Activated T-cell treated with anti-CD3 and anti-CD28 coated beads, Interleukin-2, amount 50 U/mL, for 4 hours (primary cell): ENCODE results near the gene SMYD5. TPM values are rescaled to one million over a fixed set of nuclear protein-coding genes. Genes with fewer than 3 reads are reported as not detected.
"Not testable (repeated sequence)": the region's sequence is repeated elsewhere in the genome, so short reads cannot be mapped to it uniquely, and the experiment has no call there.

ENCODE experiments used
- ATAC-seq, 2 donors: fragments of 200-7000 bp; cut with Tn5 transposase; one replicate each; pipeline ENCODE4 v1.10.0; 2021
- DNase-seq: peaks from one replicate; pipeline ENCODE4 v3.0.0-alpha.2; 2020
- H3K27me3 Mint-ChIP-seq: one replicate; pipeline ENCODE4 v1.8.0; 2021; ENCODE audit warnings: low read depth, mixed read lengths
- H3K36me3 Mint-ChIP-seq: one replicate; pipeline ENCODE4 v1.8.0; 2022; ENCODE audit warnings: mixed read lengths; ENCODE audit not compliant: insufficient read depth
- H3K4me1 Mint-ChIP-seq: one replicate; pipeline ENCODE4 v1.8.0; 2021; ENCODE audit warnings: low read depth, mixed read lengths
- H3K4me3 Mint-ChIP-seq: one replicate; pipeline ENCODE4 v1.8.0; 2021; ENCODE audit warnings: mild to moderate bottlenecking, moderate library complexity, mixed read lengths
- H3K9me3 Mint-ChIP-seq: one replicate; pipeline ENCODE4 v1.8.0; 2021; ENCODE audit warnings: mixed read lengths
- total RNA-seq, 3 donors: library from RNA; stranded (reverse); gene quantifications; one replicate each; pipeline ENCODE4 v1.2.1, GENCODE V29; 2021

Gene SMYD5
- total RNA-seq = 10 to 100 TPM; 70.8 to 78.4 (median 74.4) TPM

- Mint-ChIP-seq H3K4me3 (peak within 1 kb of the TSS; percentile 97), H3K36me3 (peaks cover 6% of the 10 kb centered on the region), H3K4me1 (peaks cover 30% of the 10 kb centered on the region), H3K9me3 (no peaks in the 10 kb centered on the region), H3K27me3 (no peaks in the 10 kb centered on the region)
- peak; percentile 94 for DNase-seq
- peak; percentile 91 for ATAC-seq
Measured at GRCh38 chr2:73214120-73215035, at the start of gene SMYD5. Gene SMYD5, plus strand, starts transcription at chr2:73214245. Its CDS starts 22 bp downstream, at chr2:73214267.

- H3K27me3 Mint-ChIP-seq, DNase-seq, ATAC-seq, H3K36me3 Mint-ChIP-seq, H3K4me3 Mint-ChIP-seq, H3K9me3 Mint-ChIP-seq, H3K4me1 Mint-ChIP-seq: not testable (repeated sequence)
Measured at GRCh38 chr2:73165978-73166377, 48.1 kb upstream of the SMYD5 start.

DNA sequence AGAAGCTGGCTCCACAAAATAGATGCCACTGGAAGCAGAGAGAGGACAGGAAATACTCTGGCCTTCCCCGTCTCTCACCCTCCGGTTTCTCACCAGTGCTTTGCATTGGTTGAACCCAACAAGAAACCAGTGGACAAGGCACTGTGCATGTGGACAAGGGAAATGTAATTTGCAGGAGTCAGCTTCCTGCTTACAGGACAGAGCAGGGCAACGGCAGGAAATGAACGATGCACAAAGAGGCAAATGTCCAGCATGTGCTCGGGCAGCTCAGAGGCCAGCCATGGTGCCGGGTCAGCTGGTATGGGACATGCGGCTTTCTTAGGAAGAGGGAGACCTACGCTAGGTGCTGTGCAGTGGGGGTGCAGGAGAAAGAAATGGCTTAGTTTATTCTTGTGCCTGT, 47.2 kb upstream of the SMYD5 start:
- DNase-seq, ATAC-seq, H3K27me3 Mint-ChIP-seq, H3K9me3 Mint-ChIP-seq, H3K4me3 Mint-ChIP-seq, H3K4me1 Mint-ChIP-seq, H3K36me3 Mint-ChIP-seq: not testable (repeated sequence)

- H3K4me1 Mint-ChIP-seq, DNase-seq, H3K27me3 Mint-ChIP-seq, H3K9me3 Mint-ChIP-seq, H3K36me3 Mint-ChIP-seq, ATAC-seq, H3K4me3 Mint-ChIP-seq: not testable (repeated sequence)
Measured at GRCh38 chr2:73168348-73168747, 45.7 kb upstream of the SMYD5 start.

- peaks cover 18% of the 10 kb centered on the region for H3K27me3 Mint-ChIP-seq
- not testable (repeated sequence) for ATAC-seq
Measured at GRCh38 chr2:73170341-73170740, 43.7 kb upstream of the SMYD5 start.

DNA sequence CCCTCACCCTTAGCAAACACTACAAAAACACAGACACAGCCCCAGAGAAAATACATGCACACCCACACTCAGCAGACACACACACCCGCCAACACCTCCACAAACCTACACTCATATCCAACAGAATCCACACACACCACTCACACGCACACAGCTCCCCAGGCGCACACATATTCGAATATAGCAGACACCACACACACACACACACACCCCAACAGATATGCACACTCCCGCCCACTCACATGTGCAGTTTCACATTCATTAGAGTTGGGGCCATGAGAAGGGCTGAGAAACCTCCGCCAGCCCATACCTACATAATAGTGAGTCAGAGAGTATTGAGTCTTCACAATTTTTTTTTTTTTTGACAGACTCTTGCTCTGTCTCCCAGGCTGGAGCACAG, 41.1 kb upstream of the SMYD5 start:
- H3K36me3 Mint-ChIP-seq = no peaks in the 10 kb centered on the region
- ATAC-seq = peak; percentile 44 to 56

More at GRCh38 chr2:73170341-73170740, 43.7 kb upstream of the SMYD5 start:
- DNase-seq, H3K4me3 Mint-ChIP-seq, H3K4me1 Mint-ChIP-seq, H3K9me3 Mint-ChIP-seq, H3K36me3 Mint-ChIP-seq: not testable (repeated sequence)

GRCh38 chr2:73173781-73174180, 40.3 kb upstream of the SMYD5 start:
- Mint-ChIP-seq H3K4me1 (peaks cover 21% of the 10 kb centered on the region), H3K4me3 (peak overlapping the region; percentile 22), H3K36me3 (no peaks in the 10 kb centered on the region), H3K27me3 (peaks cover 39% of the 10 kb centered on the region), H3K9me3 (no peaks in the 10 kb centered on the region)
- DNase-seq = no peak
- ATAC-seq = no peak

More for the DNA sequence above, 41.1 kb upstream of the SMYD5 start:
- no peak for DNase-seq
- no peak overlapping the region for H3K4me3 Mint-ChIP-seq
- no peaks in the 10 kb centered on the region for H3K9me3 Mint-ChIP-seq
- peaks cover 21% of the 10 kb centered on the region for H3K4me1 Mint-ChIP-seq
- H3K27me3 Mint-ChIP-seq = peaks cover 32% of the 10 kb centered on the region

DNA sequence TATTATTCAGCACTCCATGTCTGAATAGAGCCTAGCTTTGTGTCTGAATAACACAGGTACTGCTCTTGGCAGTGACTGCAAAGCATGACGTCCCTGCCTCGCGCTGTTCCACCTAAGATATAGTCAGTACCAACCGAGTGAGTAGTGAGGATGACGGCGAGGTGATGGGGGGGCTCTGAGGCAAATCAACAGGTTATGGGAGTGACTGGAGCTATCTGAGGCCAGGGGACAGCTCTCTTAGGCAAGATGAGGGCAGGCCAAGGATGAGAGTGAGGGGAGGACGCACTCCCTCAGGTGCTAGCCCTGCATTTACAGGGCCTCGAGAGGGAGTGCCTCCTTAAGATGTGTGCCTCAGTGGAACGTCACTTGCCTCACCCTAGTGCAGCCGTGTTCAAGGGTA, 39.8 kb upstream of the SMYD5 start:
- Mint-ChIP-seq H3K4me3 (no peak overlapping the region), H3K4me1 (peaks cover 21% of the 10 kb centered on the region), H3K36me3 (no peaks in the 10 kb centered on the region), H3K27me3 (peaks cover 39% of the 10 kb centered on the region), H3K9me3 (no peaks in the 10 kb centered on the region)
- DNase-seq (no peak), ATAC-seq (no peak)

DNA sequence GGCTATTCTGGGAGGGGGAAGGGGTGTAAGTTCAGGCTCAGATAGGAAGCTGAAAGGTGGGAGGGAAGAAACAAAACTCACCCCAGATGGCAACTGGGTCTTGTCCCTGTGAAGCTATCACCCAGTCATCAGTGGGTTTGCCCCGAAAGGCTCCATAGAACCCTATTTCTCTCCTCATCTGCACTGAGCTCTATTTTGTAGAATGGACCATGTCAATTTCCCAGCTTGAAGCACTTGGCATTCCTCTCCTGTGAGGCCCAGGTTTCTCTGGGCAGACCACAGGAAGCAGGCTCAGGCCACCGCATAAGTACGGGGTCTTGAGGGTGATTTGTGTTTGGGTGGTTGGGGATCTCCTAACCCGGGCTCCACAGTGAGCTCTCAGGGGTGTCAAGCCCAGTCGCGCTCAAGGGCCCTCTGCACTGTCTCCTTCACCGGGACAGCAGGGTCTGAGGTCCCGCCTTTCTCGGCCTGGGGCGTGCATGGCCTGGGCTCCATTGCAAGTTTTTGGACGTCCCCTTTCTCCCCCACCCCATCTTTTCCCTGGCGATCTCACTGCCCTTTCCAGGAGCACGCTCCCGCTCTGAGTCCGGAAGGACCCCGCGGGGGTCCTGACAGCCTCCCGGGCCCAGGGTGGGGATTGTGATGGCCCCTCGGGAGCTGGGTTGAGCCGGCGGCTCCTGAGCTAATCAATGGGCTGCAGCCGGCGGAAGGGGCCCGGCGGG, 38.9 kb upstream of the SMYD5 start:
- Mint-ChIP-seq H3K4me1 (peaks cover 21% of the 10 kb centered on the region), H3K36me3 (no peaks in the 10 kb centered on the region), H3K27me3 (peaks cover 47% of the 10 kb centered on the region), H3K4me3 (peak overlapping the region; percentile 37), H3K9me3 (no peaks in the 10 kb centered on the region)
- ATAC-seq (no peak), DNase-seq (no peak)

- H3K36me3 Mint-ChIP-seq = no peaks in the 10 kb centered on the region
Measured at GRCh38 chr2:73175663-73176204, 38.3 kb upstream of the SMYD5 start.

DNA sequence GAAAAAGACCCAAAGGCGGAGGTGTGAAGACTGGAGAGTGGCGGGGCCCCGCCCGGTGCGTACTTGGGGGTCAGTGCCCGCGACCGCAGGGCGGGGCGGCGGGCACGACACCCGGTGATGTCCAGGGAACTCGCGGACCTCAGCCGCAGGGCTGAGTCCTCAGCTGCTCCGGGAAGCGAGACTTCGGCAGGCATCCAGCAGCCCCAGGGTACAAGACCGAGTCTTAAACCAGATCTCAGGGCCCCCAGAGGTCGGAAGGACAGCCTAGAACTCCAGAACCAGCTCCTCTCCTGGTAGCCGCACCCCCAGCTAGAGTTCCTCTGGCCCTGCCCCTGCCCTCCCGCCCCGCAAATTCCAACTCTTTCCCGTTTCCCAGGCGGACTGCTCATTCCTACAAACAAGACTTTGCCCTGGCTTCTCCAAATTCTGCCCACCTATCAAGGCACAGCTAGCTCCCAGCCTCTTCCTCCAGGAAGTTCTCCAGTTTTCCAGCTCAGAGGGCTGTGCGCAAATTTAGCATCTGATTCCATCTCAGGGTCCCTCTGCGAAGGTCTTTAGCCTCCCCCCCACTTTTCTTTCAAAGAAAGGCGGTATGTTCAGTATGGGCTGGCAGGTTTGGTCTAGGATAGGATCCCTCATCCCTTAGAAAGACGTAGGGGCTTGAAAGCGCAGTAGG, 37.7 kb upstream of the SMYD5 start:
- peaks cover 21% of the 10 kb centered on the region for H3K4me1 Mint-ChIP-seq
- no peak for ATAC-seq
- DNase-seq = no peak
- peaks cover 53% of the 10 kb centered on the region for H3K27me3 Mint-ChIP-seq
- peak overlapping the region; percentile 86 for H3K4me3 Mint-ChIP-seq
- no peaks in the 10 kb centered on the region for H3K36me3 Mint-ChIP-seq
- no peaks in the 10 kb centered on the region for H3K9me3 Mint-ChIP-seq

More at GRCh38 chr2:73175663-73176204, 38.3 kb upstream of the SMYD5 start:
- peak overlapping the region; percentile 86 for H3K4me3 Mint-ChIP-seq
- H3K27me3 Mint-ChIP-seq = peaks cover 50% of the 10 kb centered on the region
- peaks cover 21% of the 10 kb centered on the region for H3K4me1 Mint-ChIP-seq
- ATAC-seq (peak; percentile 41 to 44), DNase-seq (peak; percentile 63)
- no peaks in the 10 kb centered on the region for H3K9me3 Mint-ChIP-seq

DNA sequence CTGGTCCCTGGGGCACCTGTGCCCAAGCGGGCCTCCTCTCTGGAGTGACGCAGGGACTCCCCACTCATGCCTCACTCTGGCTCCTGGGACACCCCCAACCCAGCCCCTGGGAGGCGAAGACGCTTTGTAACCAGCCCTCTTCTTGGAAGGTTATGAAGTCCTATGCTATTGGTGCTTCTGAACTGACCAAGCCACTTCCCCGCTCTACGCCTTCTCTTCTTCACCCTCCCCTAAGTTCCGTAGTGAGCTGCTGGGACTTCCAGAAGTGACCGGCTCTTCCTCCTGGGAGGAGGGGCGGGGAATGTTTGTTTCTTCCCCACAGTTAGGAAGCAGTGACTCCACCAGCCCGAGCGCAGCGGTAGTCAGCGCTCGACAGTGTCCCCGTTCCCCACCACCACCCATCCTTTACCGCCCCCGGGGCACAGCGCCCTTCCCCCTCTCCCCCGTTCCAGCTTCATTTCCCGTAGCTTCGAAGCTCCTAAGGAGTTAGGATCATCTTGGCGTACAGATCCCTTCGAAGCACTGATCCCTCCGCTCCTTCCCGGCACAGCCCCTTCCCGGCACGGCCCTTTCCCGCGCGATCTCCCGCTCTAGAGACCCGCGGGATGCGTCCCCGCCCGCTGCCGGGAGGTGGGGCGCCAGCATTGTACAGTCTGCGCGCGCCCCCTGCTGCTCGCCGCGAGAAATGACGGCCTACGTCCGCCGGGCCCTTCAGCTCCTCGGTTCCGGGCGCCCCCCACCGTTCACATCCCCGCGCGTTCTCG, 37.0 kb upstream of the SMYD5 start:
- ATAC-seq (peak; percentile 79 to 85), DNase-seq (peak; percentile 90)
- Mint-ChIP-seq H3K4me3 (peak overlapping the region; percentile 86), H3K27me3 (peaks cover 53% of the 10 kb centered on the region), H3K36me3 (no peaks in the 10 kb centered on the region), H3K9me3 (no peaks in the 10 kb centered on the region), H3K4me1 (peaks cover 21% of the 10 kb centered on the region)

- H3K36me3 Mint-ChIP-seq = no peaks in the 10 kb centered on the region
- peaks cover 20% of the 10 kb centered on the region for H3K4me1 Mint-ChIP-seq
- no peaks in the 10 kb centered on the region for H3K9me3 Mint-ChIP-seq
- peaks cover 49% of the 10 kb centered on the region for H3K27me3 Mint-ChIP-seq
- DNase-seq (no peak), ATAC-seq (no peak)
- H3K4me3 Mint-ChIP-seq = peak overlapping the region; percentile 86
Measured at GRCh38 chr2:73177645-73178255, 36.3 kb upstream of the SMYD5 start.
